ENCODE results near the gene PTPN22.
A peak's percentile ranks its signal among the peaks of the same experiment; 100 is the strongest.

PTPN22 gene

GRCh38 chr1:113890816-113891215, 19.3 kb upstream of the PTPN22 start:
- no peak for DNase-seq (ENCODE audit: extremely low spot score, insufficient read length, low read depth)
- no peak for FAIRE-seq

- FAIRE-seq, result no peak
- DNase-seq (ENCODE audit: extremely low spot score, insufficient read length, low read depth), result no peak
Observed at GRCh38 chr1:113887402-113888175, 16.1 kb upstream of the PTPN22 start, which contains the start of gene BCL2L15. BCL2L15 (minus strand) TSS chr1:113887581; CDS start chr1:113887375, 206 bp downstream.

GRCh38 chr1:113886417-113887401, 15.2 kb upstream of the PTPN22 start:
- no peak for DNase-seq (ENCODE audit: extremely low spot score, insufficient read length, low read depth)
- FAIRE-seq, result no peak

- FAIRE-seq, result no peak
- DNase-seq (ENCODE audit: extremely low spot score, insufficient read length, low read depth), result no peak
Observed at GRCh38 chr1:113881661-113882060, 10.1 kb upstream of the PTPN22 start.

GRCh38 chr1:113879739-113880038, 8.2 kb upstream of the PTPN22 start:
- FAIRE-seq (no peak), DNase-seq (ENCODE audit: extremely low spot score, insufficient read length, low read depth) (no peak)

GRCh38 chr1:113876176-113876575, 4.7 kb upstream of the PTPN22 start:
- FAIRE-seq (no peak), DNase-seq (ENCODE audit: extremely low spot score, insufficient read length, low read depth) (no peak)

GRCh38 chr1:113875714-113876113, 4.2 kb upstream of the PTPN22 start:
- FAIRE-seq, result peak; percentile 72
- peak; percentile 25 for DNase-seq (ENCODE audit: extremely low spot score, insufficient read length, low read depth)

GRCh38 chr1:113874012-113874879, 2.7 kb upstream of the PTPN22 start:
- DNase-seq (ENCODE audit: extremely low spot score, insufficient read length, low read depth) (no peak), FAIRE-seq (peak; percentile 83)

GRCh38 chr1:113872219-113872935, 865 bp upstream of the PTPN22 start:
- FAIRE-seq (peak; percentile 53), DNase-seq (ENCODE audit: extremely low spot score, insufficient read length, low read depth) (no peak)

- DNase-seq (ENCODE audit: extremely low spot score, insufficient read length, low read depth) (no peak), FAIRE-seq (peak; percentile 26)
Observed at GRCh38 chr1:113870778-113871177, 734 bp downstream of the PTPN22 start.

- no peak for FAIRE-seq
- no peak for DNase-seq (ENCODE audit: extremely low spot score, insufficient read length, low read depth)
Observed at GRCh38 chr1:113868387-113869083, 3.0 kb downstream of the PTPN22 start.

GRCh38 chr1:113861641-113862040, 9.9 kb downstream of the PTPN22 start:
- DNase-seq (ENCODE audit: extremely low spot score, insufficient read length, low read depth), result no peak

GRCh38 chr1:113860891-113861290, 10.6 kb downstream of the PTPN22 start:
- FAIRE-seq (no peak), DNase-seq (ENCODE audit: extremely low spot score, insufficient read length, low read depth) (no peak)

More at GRCh38 chr1:113861641-113862040, 9.9 kb downstream of the PTPN22 start:
- no peak for FAIRE-seq

- DNase-seq (ENCODE audit: extremely low spot score, insufficient read length, low read depth) (no peak), FAIRE-seq (peak; percentile 88)
Observed at GRCh38 chr1:113859478-113860175, 11.9 kb downstream of the PTPN22 start.

- FAIRE-seq, result no peak
- DNase-seq (ENCODE audit: extremely low spot score, insufficient read length, low read depth), result no peak
Observed at GRCh38 chr1:113858982-113859381, 12.5 kb downstream of the PTPN22 start.

GRCh38 chr1:113858418-113858817, 13.1 kb downstream of the PTPN22 start:
- peak; percentile 9 for FAIRE-seq

GRCh38 chr1:113857776-113858175, 13.7 kb downstream of the PTPN22 start:
- FAIRE-seq (no peak), DNase-seq (ENCODE audit: extremely low spot score, insufficient read length, low read depth) (no peak)

More at GRCh38 chr1:113858418-113858817, 13.1 kb downstream of the PTPN22 start:
- no peak for DNase-seq (ENCODE audit: extremely low spot score, insufficient read length, low read depth)

- FAIRE-seq, result no peak
- no peak for DNase-seq (ENCODE audit: extremely low spot score, insufficient read length, low read depth)
Observed at GRCh38 chr1:113856401-113856790, 15.1 kb downstream of the PTPN22 start.

All from GM18507 (cell line).